ENCODE results near the gene JAG2.

DNA sequence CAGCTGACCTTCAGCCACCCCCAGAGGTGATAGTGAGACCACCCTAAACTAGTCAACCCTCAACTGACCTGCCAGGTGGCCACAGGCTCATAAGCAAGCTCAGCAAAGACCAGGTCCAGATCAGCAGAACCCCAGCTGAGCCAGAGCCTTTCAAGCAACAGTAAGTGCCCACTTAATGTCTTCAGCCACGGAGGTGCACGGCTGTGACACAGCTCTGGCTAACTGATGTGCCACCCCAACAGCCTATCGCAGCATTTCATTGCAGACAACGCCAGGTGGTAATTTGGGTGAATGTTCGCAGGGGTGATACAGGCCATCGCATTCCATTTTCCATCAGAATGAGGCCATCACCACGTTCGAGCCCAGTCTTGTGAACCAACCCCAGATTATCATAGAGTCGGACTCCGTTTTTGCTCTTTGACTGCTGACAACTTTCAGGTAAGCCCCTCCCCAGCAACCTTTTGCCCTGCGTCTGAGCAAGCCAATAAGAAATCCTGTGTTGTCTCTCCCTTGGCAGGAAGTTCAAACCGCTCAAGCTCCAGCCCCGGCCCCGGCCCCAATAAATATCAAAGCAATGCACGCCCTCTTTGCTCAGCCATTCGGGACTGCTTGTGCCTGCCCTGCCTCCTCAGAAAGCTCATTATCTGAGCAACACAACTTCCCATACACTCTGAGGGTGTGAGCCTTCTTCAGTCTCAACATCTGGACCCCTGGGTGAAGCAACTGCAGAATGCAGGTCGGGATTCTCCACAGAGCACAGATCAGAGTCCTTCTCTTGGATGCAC, 44.4 kb downstream of the JAG2 start:
- no peak for TF ChIP-seq EZH2 (IDR thresholded peaks at IDR 0.05)
- TF ChIP-seq, protein P1, sequence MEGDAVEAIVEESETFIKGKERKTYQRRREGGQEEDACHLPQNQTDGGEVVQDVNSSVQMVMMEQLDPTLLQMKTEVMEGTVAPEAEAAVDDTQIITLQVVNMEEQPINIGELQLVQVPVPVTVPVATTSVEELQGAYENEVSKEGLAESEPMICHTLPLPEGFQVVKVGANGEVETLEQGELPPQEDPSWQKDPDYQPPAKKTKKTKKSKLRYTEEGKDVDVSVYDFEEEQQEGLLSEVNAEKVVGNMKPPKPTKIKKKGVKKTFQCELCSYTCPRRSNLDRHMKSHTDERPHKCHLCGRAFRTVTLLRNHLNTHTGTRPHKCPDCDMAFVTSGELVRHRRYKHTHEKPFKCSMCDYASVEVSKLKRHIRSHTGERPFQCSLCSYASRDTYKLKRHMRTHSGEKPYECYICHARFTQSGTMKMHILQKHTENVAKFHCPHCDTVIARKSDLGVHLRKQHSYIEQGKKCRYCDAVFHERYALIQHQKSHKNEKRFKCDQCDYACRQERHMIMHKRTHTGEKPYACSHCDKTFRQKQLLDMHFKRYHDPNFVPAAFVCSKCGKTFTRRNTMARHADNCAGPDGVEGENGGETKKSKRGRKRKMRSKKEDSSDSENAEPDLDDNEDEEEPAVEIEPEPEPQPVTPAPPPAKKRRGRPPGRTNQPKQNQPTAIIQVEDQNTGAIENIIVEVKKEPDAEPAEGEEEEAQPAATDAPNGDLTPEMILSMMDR (IDR thresholded peaks at IDR 0.05 in 2 of 3, conservative IDR thresholded peaks at IDR 0.05 in 1 of 3; ENCODE audit: borderline replicate concordance in 1 of 3, insufficient read depth in 1 of 3, low read depth in 2 of 3, low read length in 2 of 3): no peak
- no peak for TF ChIP-seq FOSL1 (IDR thresholded peaks at IDR 0.05; ENCODE audit: low read depth)
- no peak for TF ChIP-seq EZH2phosphoT487 (IDR thresholded peaks at IDR 0.05; ENCODE audit: borderline replicate concordance)
- no peak for TF ChIP-seq SP1 (IDR thresholded peaks at IDR 0.05; ENCODE audit: low read depth)
- TF ChIP-seq ZFX (IDR thresholded peaks at IDR 0.05): no peak
- TF ChIP-seq EGR1 (IDR thresholded peaks at IDR 0.05; ENCODE audit: low read depth): no peak
- TF ChIP-seq, protein P2, sequence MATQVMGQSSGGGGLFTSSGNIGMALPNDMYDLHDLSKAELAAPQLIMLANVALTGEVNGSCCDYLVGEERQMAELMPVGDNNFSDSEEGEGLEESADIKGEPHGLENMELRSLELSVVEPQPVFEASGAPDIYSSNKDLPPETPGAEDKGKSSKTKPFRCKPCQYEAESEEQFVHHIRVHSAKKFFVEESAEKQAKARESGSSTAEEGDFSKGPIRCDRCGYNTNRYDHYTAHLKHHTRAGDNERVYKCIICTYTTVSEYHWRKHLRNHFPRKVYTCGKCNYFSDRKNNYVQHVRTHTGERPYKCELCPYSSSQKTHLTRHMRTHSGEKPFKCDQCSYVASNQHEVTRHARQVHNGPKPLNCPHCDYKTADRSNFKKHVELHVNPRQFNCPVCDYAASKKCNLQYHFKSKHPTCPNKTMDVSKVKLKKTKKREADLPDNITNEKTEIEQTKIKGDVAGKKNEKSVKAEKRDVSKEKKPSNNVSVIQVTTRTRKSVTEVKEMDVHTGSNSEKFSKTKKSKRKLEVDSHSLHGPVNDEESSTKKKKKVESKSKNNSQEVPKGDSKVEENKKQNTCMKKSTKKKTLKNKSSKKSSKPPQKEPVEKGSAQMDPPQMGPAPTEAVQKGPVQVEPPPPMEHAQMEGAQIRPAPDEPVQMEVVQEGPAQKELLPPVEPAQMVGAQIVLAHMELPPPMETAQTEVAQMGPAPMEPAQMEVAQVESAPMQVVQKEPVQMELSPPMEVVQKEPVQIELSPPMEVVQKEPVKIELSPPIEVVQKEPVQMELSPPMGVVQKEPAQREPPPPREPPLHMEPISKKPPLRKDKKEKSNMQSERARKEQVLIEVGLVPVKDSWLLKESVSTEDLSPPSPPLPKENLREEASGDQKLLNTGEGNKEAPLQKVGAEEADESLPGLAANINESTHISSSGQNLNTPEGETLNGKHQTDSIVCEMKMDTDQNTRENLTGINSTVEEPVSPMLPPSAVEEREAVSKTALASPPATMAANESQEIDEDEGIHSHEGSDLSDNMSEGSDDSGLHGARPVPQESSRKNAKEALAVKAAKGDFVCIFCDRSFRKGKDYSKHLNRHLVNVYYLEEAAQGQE (IDR thresholded peaks at IDR 0.05; ENCODE audit: low read depth): no peak
- TF ChIP-seq, protein P3, sequence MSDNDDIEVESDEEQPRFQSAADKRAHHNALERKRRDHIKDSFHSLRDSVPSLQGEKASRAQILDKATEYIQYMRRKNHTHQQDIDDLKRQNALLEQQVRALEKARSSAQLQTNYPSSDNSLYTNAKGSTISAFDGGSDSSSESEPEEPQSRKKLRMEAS (IDR thresholded peaks at IDR 0.05): no peak
